ENCODE data around the gene SND1.

Gene SND1

GRCh38 chr7:127863082-127863481, 211.1 kb downstream of the SND1 start:
- no peak for DNase-seq (ENCODE audit: low spot score)
- Histone ChIP-seq H3K4me1 (ENCODE audit: insufficient read depth, poor library complexity, severe bottlenecking) (peaks cover 5% of the 10 kb centered on the region), H3K4me3 (ENCODE audit: severe bottlenecking) (no peak overlapping the region), H3K9me3 (ENCODE audit: severe bottlenecking) (no peaks in the 10 kb centered on the region), H3K27ac (ENCODE audit: poor library complexity, severe bottlenecking) (no peak overlapping the region), H3K36me3 (ENCODE audit: low read depth) (0 out of 2 replicates have a peak, but pooled peaks cover 14% of the 10 kb centered on the region), H3K27me3 (ENCODE audit: insufficient read depth, poor library complexity, severe bottlenecking) (no peaks in the 10 kb centered on the region)
- TF ChIP-seq, protein P1, sequence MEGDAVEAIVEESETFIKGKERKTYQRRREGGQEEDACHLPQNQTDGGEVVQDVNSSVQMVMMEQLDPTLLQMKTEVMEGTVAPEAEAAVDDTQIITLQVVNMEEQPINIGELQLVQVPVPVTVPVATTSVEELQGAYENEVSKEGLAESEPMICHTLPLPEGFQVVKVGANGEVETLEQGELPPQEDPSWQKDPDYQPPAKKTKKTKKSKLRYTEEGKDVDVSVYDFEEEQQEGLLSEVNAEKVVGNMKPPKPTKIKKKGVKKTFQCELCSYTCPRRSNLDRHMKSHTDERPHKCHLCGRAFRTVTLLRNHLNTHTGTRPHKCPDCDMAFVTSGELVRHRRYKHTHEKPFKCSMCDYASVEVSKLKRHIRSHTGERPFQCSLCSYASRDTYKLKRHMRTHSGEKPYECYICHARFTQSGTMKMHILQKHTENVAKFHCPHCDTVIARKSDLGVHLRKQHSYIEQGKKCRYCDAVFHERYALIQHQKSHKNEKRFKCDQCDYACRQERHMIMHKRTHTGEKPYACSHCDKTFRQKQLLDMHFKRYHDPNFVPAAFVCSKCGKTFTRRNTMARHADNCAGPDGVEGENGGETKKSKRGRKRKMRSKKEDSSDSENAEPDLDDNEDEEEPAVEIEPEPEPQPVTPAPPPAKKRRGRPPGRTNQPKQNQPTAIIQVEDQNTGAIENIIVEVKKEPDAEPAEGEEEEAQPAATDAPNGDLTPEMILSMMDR (IDR thresholded peaks at IDR 0.05; ENCODE audit: poor library complexity, severe bottlenecking), result no peak
- no peak for ATAC-seq (ENCODE audit: low read depth)

DNA sequence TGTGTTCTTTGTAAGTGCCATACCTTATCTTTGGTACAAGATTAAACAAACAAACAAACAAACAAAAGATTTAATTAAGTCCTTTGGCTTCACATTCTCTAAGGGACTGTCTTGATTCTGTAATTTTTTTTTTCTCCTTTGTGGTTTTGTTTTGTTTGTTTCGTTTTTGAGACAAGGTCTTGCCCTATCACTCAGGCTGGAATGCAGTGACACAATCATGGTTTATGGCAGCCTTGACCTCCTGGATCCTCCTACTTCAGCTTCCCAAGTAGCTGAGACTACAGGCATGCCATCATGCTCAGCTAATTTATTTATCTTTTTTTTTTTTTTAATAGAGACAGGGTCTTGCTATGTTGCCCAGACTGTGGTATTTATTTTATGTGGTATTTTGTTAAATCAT, 213.5 kb downstream of the SND1 start:
- peak; percentile 56; the same call in 1 of the 3 replicates for ATAC-seq (ENCODE audit: low read depth)
- no peaks in the 10 kb centered on the region for H3K9me3 ChIP-seq (ENCODE audit: severe bottlenecking)
- no peak overlapping the region for H3K4me3 ChIP-seq (ENCODE audit: severe bottlenecking)
- H3K36me3 ChIP-seq (ENCODE audit: low read depth), result 0 out of 2 replicates have a peak, but pooled peaks cover 14% of the 10 kb centered on the region
- no peak overlapping the region for H3K27ac ChIP-seq (ENCODE audit: poor library complexity, severe bottlenecking)
- H3K27me3 ChIP-seq (ENCODE audit: insufficient read depth, poor library complexity, severe bottlenecking), result no peaks in the 10 kb centered on the region
- H3K4me1 ChIP-seq (ENCODE audit: insufficient read depth, poor library complexity, severe bottlenecking), result peaks cover 11% of the 10 kb centered on the region
- TF ChIP-seq, protein P1 (IDR thresholded peaks at IDR 0.05; ENCODE audit: poor library complexity, severe bottlenecking), result no peak
- no peak for DNase-seq (ENCODE audit: low spot score)

- TF ChIP-seq, protein P1 (IDR thresholded peaks at IDR 0.05; ENCODE audit: poor library complexity, severe bottlenecking), result no peak
- Histone ChIP-seq H3K36me3 (ENCODE audit: low read depth) (0 out of 2 replicates have a peak, but pooled peaks cover 4% of the 10 kb centered on the region), H3K4me3 (ENCODE audit: severe bottlenecking) (no peak overlapping the region), H3K27me3 (ENCODE audit: insufficient read depth, poor library complexity, severe bottlenecking) (no peaks in the 10 kb centered on the region), H3K9me3 (ENCODE audit: severe bottlenecking) (no peaks in the 10 kb centered on the region), H3K27ac (ENCODE audit: poor library complexity, severe bottlenecking) (no peak overlapping the region), H3K4me1 (ENCODE audit: insufficient read depth, poor library complexity, severe bottlenecking) (peaks cover 7% of the 10 kb centered on the region)
- peak; percentile 46; the same call in 2 of the 3 replicates for ATAC-seq (ENCODE audit: low read depth)
- DNase-seq (ENCODE audit: low spot score), result no peak
These were observed 218.4 kb downstream of the SND1 start for GRCh38 chr7:127870231-127870907.

GRCh38 chr7:127871226-127871625, 219.2 kb downstream of the SND1 start:
- Histone ChIP-seq H3K36me3 (ENCODE audit: low read depth) (no peaks in the 10 kb centered on the region), H3K27me3 (ENCODE audit: insufficient read depth, poor library complexity, severe bottlenecking) (no peaks in the 10 kb centered on the region), H3K27ac (ENCODE audit: poor library complexity, severe bottlenecking) (no peak overlapping the region), H3K4me1 (ENCODE audit: insufficient read depth, poor library complexity, severe bottlenecking) (peaks cover 9% of the 10 kb centered on the region), H3K9me3 (ENCODE audit: severe bottlenecking) (no peaks in the 10 kb centered on the region), H3K4me3 (ENCODE audit: severe bottlenecking) (no peak overlapping the region)
- no peak for ATAC-seq (ENCODE audit: low read depth)
- TF ChIP-seq, protein P1 (IDR thresholded peaks at IDR 0.05; ENCODE audit: poor library complexity, severe bottlenecking), result no peak
- DNase-seq (ENCODE audit: low spot score), result no peak

- no peak overlapping the region for H3K4me3 ChIP-seq (ENCODE audit: severe bottlenecking)
- H3K27ac ChIP-seq (ENCODE audit: poor library complexity, severe bottlenecking), result no peak overlapping the region
- H3K9me3 ChIP-seq (ENCODE audit: severe bottlenecking), result no peaks in the 10 kb centered on the region
- H3K36me3 ChIP-seq (ENCODE audit: low read depth), result no peaks in the 10 kb centered on the region
- ATAC-seq (ENCODE audit: low read depth) (no peak), DNase-seq (ENCODE audit: low spot score) (no peak)
- peaks cover 9% of the 10 kb centered on the region for H3K4me1 ChIP-seq (ENCODE audit: insufficient read depth, poor library complexity, severe bottlenecking)
- TF ChIP-seq, protein P1 (IDR thresholded peaks at IDR 0.05; ENCODE audit: poor library complexity, severe bottlenecking), result no peak
- no peaks in the 10 kb centered on the region for H3K27me3 ChIP-seq (ENCODE audit: insufficient read depth, poor library complexity, severe bottlenecking)
These were observed 220.1 kb downstream of the SND1 start for GRCh38 chr7:127872122-127872521.
